Subcutaneous preadipocyte (primary cell): ENCODE data around the gene DSC1. TPM values are rescaled to one million over a fixed set of nuclear protein-coding genes. Genes with fewer than 3 reads are reported as not detected.

ENCODE experiments used
- total RNA-seq: library from RNA; depleted of rRNA; stranded (reverse); fragments of >200 nt; gene quantifications from 2 replicates; pipeline ENCODE4 v1.2.3, GENCODE V29; 2012

The DSC1 gene
- not detected in 2 replicates for total RNA-seq

DNA sequence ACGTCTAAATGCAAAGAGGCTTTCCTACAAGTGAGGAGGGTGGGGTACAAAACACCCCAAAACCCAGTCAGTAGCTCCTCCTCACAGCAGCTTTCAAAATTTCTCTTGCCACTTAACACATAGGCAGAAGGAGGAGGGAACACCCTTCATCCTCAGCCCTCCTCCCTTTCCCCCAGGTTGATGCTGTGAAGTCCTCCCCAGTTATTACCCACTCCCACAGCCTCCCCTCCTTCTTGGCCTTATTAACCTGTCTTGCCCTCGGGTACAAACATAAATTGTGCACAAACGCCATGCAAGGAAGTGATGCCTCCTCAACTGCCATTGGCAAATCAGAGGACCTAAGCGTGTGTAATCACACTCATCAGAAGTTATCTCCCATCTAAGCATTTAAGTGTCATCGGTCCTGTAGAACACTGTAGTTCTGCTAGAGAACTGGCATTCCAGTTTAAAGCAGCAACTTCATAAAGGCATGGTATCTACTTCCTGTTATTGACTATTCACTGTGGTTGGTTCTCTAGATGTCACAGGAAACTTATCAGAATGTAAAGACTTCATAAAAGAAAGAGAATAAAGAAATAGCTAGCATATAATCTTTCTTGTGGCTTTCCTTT lies at the start of gene DSC1:
Gene DSC1, minus strand, starts transcription at position 32 of the 611 bp plus-strand sequence. CDS start 262 bp downstream, outside the sequence.

GRCh38 chr18:31102025-31102684 lies 60.5 kb downstream of the DSC1 start, which contains the start of gene DSC2:
TSS of gene DSC2 (minus strand) at chr18:31102421. CDS start at chr18:31101971, 450 bp downstream.

Other genes with a start within 250 kb of the DSC1 start
- gene DSC3, start 120.1 kb downstream of the DSC1 start, total RNA-seq: under 0.01 TPM in 1 of 2 replicates, not detected in the other
- gene DSC2, start 60.4 kb downstream of the DSC1 start, total RNA-seq: not detected in 2 replicates
- not detected in 2 replicates for gene DSG1, start 155.3 kb upstream of the DSC1 start, total RNA-seq
- gene DSG4, start 213.9 kb upstream of the DSC1 start, total RNA-seq: not detected in 2 replicates